Suprapubic skin (tissue), 4 donors: ENCODE data around the gene MYO6. TPM values are rescaled to one million over a fixed set of nuclear protein-coding genes. Genes with fewer than 3 reads are reported as not detected.

Experiments
- DNase-seq, 2 donors: peaks; one replicate each; pipeline ENCODE4 v3.0.0-alpha.2; 2019; ENCODE audit warnings: low spot score in 2 of 2
- H3K27ac ChIP-seq: fragments of 200-600 bp; sonication (generic); one replicate; pipeline ENCODE4 v1.5.1; 2019
- H3K27me3 ChIP-seq: fragments of 200-600 bp; sonication (generic); one replicate; pipeline ENCODE4 v1.5.1; 2019
- H3K36me3 ChIP-seq: fragments of 200-600 bp; sonication (generic); one replicate; pipeline ENCODE4 v1.5.1; 2019
- H3K4me1 ChIP-seq: fragments of 200-600 bp; sonication (generic); one replicate; pipeline ENCODE4 v1.5.1; 2019
- H3K4me3 ChIP-seq: fragments of 200-600 bp; sonication (generic); one replicate; pipeline ENCODE4 v1.5.1; 2019; ENCODE audit warnings: mild to moderate bottlenecking
- H3K9me3 ChIP-seq: fragments of 200-600 bp; sonication (generic); one replicate; pipeline ENCODE4 v1.5.1; 2019
- EP300 ChIP-seq: sonication (generic); formaldehyde crosslinking; IDR thresholded peaks from one replicate; pipeline ENCODE4 v1.6.1; 2017; ENCODE audit warnings: antibody characterized with exemption
- POLR2A ChIP-seq, 2 donors: fragments of 450-650 bp; IDR thresholded peaks; one replicate each; pipeline ENCODE4 v1.6.1; 2017; ENCODE audit warnings: antibody characterized with exemption in 2 of 2, mild to moderate bottlenecking in 2 of 2, moderate library complexity in 2 of 2
- POLR2AphosphoS5 ChIP-seq, 3 donors: sonication (generic); formaldehyde crosslinking; IDR thresholded peaks; one replicate each; pipeline ENCODE4 v1.6.1; 2017; ENCODE audit warnings: antibody characterized with exemption in 3 of 3
- WGBS: methylation state at CpG from one replicate; pipeline ENCODE4 v1.1.5; 2018; 5-methylcytosine and 5-hydroxymethylcytosine counted together
- total RNA-seq, 4 donors: library from RNA; depleted of rRNA; stranded (reverse); fragments of >200 nt; gene quantifications; one replicate each; pipeline ENCODE4 v1.1.0, GENCODE V29; 2016
- TF ChIP-seq, protein P1 (sequence below), 2 donors: fragments of 200-600 bp in 1 of 2; fragments of 450-650 bp in 1 of 2; sonication (generic) in 1 of 2; IDR thresholded peaks; one replicate each; pipeline ENCODE4 v1.5.1; 2016 to 2019; ENCODE audit warnings: antibody characterized with exemption in 2 of 2, mild to moderate bottlenecking in 1 of 2, moderate library complexity in 1 of 2

The MYO6 gene
- total RNA-seq, 4 donors from 2014 or later = 27.8 to 42.6 (median 30.6) TPM

DNA sequence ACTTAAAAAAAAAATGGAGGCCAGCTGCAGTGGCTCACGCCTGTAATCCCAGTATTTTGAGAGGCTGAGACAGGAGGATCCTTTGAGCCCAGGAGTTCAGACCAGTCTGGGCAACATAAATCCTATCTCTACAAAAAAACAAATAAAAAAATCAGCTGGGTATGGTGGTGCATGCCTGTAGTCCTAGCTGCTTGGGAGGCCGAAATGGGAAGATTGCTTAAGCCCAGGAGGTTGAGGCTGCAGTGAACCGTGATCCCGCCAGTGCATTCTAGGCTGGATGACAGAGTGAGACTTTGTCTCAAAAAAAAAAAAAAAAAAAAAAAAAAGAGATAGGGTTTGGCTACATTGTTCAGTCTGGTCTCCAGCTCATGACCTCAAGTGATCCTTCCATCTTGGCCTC is 29.7 kb downstream of the MYO6 start:
- no peaks in the 10 kb centered on the region for H3K4me1 ChIP-seq
- 96% methylated on average over 4 of the region's 4 CpGs for WGBS
- H3K27me3 ChIP-seq = no peaks in the 10 kb centered on the region
- H3K9me3 ChIP-seq = no peaks in the 10 kb centered on the region
- TF ChIP-seq EP300 (no peak), POLR2A (IDR thresholded peaks at IDR 0.05) (no peak), POLR2AphosphoS5 (IDR thresholded peaks at IDR 0.05) (no peak)
- TF ChIP-seq, protein P1, sequence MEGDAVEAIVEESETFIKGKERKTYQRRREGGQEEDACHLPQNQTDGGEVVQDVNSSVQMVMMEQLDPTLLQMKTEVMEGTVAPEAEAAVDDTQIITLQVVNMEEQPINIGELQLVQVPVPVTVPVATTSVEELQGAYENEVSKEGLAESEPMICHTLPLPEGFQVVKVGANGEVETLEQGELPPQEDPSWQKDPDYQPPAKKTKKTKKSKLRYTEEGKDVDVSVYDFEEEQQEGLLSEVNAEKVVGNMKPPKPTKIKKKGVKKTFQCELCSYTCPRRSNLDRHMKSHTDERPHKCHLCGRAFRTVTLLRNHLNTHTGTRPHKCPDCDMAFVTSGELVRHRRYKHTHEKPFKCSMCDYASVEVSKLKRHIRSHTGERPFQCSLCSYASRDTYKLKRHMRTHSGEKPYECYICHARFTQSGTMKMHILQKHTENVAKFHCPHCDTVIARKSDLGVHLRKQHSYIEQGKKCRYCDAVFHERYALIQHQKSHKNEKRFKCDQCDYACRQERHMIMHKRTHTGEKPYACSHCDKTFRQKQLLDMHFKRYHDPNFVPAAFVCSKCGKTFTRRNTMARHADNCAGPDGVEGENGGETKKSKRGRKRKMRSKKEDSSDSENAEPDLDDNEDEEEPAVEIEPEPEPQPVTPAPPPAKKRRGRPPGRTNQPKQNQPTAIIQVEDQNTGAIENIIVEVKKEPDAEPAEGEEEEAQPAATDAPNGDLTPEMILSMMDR (IDR thresholded peaks at IDR 0.05) = no peak
- no peak overlapping the region for H3K4me3 ChIP-seq
- H3K27ac ChIP-seq = no peak overlapping the region
- no peak for DNase-seq
- no peaks in the 10 kb centered on the region for H3K36me3 ChIP-seq

DNA sequence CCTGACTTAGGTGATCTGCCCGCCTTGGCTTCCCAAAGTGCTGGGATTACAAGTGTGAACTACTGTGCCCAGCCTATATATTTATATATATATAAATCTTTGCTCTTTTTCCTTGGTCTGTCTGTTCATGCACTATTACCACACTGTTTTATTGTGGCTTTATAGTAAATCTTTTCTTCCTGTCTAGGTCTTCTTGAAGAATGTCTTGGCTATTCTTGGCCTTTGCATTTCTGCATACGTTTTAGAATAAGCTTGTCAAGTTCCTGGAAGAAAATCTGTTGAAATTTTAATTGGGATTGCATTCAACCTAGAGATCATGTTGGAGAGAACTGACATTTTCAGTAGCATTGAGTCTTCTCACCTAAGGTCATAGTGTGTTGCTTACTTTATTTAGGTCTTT is 37.1 kb downstream of the MYO6 start:
- Histone ChIP-seq H3K27ac (no peak overlapping the region), H3K27me3 (no peaks in the 10 kb centered on the region), H3K4me1 (no peaks in the 10 kb centered on the region), H3K4me3 (no peak overlapping the region), H3K9me3 (no peaks in the 10 kb centered on the region), H3K36me3 (no peaks in the 10 kb centered on the region)
- WGBS = 83% methylated on average over 2 of the region's 2 CpGs
- no peak for TF ChIP-seq POLR2A (IDR thresholded peaks at IDR 0.05)
- TF ChIP-seq, protein P1 (IDR thresholded peaks at IDR 0.05) = no peak
- DNase-seq = no peak

DNA sequence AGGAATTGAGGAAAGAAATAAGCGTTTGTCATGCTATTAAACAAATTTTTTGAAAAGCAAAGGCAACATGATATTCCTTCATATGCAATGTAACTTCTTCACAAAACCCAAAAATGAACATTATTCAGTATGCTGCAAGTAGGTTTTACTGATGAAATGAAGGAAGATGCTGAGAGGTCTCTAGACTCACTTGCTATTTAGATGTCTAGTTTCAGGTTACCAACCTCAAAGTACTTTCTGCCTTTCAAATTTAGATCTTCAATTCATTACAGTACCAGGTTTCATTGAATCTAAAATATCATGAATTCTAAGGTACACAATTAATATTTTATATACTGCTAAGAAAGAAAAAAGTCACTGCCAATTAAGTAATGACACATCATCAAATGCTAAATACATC is 39.9 kb downstream of the MYO6 start:
- H3K27ac ChIP-seq = no peak overlapping the region
- H3K36me3 ChIP-seq = no peaks in the 10 kb centered on the region
- 88% methylated on average over 1 of the region's 1 CpG for WGBS
- H3K27me3 ChIP-seq = no peaks in the 10 kb centered on the region
- no peaks in the 10 kb centered on the region for H3K9me3 ChIP-seq
- H3K4me1 ChIP-seq = peaks cover 4% of the 10 kb centered on the region
- TF ChIP-seq EP300 (no peak), POLR2A (IDR thresholded peaks at IDR 0.05) (no peak), POLR2AphosphoS5 (IDR thresholded peaks at IDR 0.05) (no peak)
- DNase-seq = no peak
- no peak overlapping the region for H3K4me3 ChIP-seq

DNA sequence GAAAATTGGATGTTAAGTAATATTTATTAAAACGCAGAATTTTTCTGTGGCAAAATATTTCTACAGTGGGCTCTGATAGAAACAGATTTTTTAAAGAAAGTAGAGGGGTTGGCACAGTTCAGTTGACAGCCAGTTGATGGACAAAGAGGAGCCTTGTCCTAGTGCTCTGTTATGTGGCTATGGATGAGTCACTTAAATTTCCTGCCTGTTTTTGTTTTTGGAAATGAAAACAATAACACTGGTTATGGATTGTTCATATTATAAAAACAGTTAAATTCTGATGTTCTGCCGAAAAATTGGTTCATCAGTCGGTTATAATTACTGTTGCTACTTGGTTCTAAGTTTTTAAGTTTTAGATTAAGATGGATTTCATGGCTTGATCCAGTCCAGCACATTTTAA is 42.8 kb downstream of the MYO6 start:
- TF ChIP-seq, protein P1 (IDR thresholded peaks at IDR 0.05) = no peak
- TF ChIP-seq POLR2AphosphoS5 (IDR thresholded peaks at IDR 0.05) = no peak
- TF ChIP-seq EP300 = no peak
- no peak for TF ChIP-seq POLR2A (IDR thresholded peaks at IDR 0.05)
- no peaks in the 10 kb centered on the region for H3K27me3 ChIP-seq
- no peaks in the 10 kb centered on the region for H3K9me3 ChIP-seq
- DNase-seq = no peak
- H3K4me1 ChIP-seq = peaks cover 4% of the 10 kb centered on the region
- no peak overlapping the region for H3K4me3 ChIP-seq
- no peak overlapping the region for H3K27ac ChIP-seq
- no peaks in the 10 kb centered on the region for H3K36me3 ChIP-seq
- WGBS = 42% methylated on average over 3 of the region's 3 CpGs

DNA sequence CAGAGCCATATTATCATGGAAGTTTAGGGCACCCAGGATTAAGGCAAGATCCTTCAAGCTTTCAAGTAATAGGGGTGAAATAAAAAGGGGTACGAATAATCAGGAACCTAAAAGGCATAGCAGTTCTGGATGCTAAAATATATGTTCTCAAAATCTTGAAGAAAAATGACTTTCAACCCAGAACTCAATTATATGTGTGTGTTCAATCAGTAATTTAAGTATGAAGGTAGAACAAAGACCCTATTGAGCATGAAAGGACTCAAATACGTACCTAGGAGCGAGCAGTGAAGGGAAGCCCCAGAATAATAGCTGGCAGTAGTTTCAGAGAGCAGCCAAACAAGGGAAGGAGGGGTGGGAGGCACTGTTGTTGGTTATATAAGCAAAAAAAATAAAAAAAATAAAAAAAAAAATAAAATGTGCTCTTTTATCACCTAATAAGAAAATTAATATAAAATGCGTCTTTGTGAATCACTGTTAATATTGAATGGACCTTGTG is 45.4 kb downstream of the MYO6 start:
- DNase-seq = no peak
- Histone ChIP-seq H3K4me1 (peaks cover 4% of the 10 kb centered on the region), H3K27ac (no peak overlapping the region), H3K27me3 (no peaks in the 10 kb centered on the region), H3K9me3 (no peaks in the 10 kb centered on the region), H3K4me3 (no peak overlapping the region), H3K36me3 (no peaks in the 10 kb centered on the region)
- 67% methylated on average over 4 of the region's 4 CpGs for WGBS
- TF ChIP-seq POLR2AphosphoS5 (IDR thresholded peaks at IDR 0.05) = no peak
- TF ChIP-seq EP300 = no peak
- TF ChIP-seq POLR2A (IDR thresholded peaks at IDR 0.05) = no peak
- TF ChIP-seq, protein P1 (IDR thresholded peaks at IDR 0.05) = no peak
